Keratinocyte (primary cell): ENCODE results near the gene KNOP1. TPM values are rescaled to one million over a fixed set of nuclear protein-coding genes. Genes with fewer than 3 reads are reported as not detected.

ENCODE experiments used
- DNase-seq: peaks from one replicate; pipeline ENCODE4 v3.0.0-alpha.2; 2011; ENCODE audit warnings: low read depth, missing footprints, low spot score
- FAIRE-seq: peaks from 2 replicates; lab custom pipeline; 2011; peaks lifted over from hg19 to GRCh38; lab: Jason Lieb, UNC
- H2AFZ ChIP-seq: 2 replicates; pipeline ENCODE4 v1.6.0; 2012; ENCODE audit warnings: low read length, control low read depth, inconsistent platforms; ENCODE audit not compliant: control insufficient read depth
- H3K27ac ChIP-seq: 2 replicates; pipeline ENCODE4 v1.5.1; 2011; ENCODE audit warnings: low read length; ENCODE audit not compliant: control insufficient read depth, insufficient read depth
- H3K27me3 ChIP-seq: 3 replicates; pipeline ENCODE4 v1.6.0; 2011; ENCODE audit warnings: low read length; ENCODE audit not compliant: control insufficient read depth, insufficient read depth; ENCODE audit errors: extremely low read depth
- H3K36me3 ChIP-seq, 2 experiments: 2 replicates in 1 of 2; 3 replicates in 1 of 2; pipeline ENCODE4 v1.5.1; 2011; ENCODE audit warnings: low read length in 2 of 2, mild to moderate bottlenecking in 1 of 2; ENCODE audit not compliant: control insufficient read depth in 2 of 2, insufficient read depth in 2 of 2; ENCODE audit errors: extremely low read depth in 1 of 2
- H3K4me1 ChIP-seq: 3 replicates; pipeline ENCODE4 v1.5.1; 2011; ENCODE audit warnings: low read length; ENCODE audit not compliant: control insufficient read depth, insufficient read depth; ENCODE audit errors: extremely low read depth
- H3K4me2 ChIP-seq: 3 replicates; pipeline ENCODE4 v1.6.0; 2011; ENCODE audit warnings: low read depth, low read length; ENCODE audit not compliant: control insufficient read depth, insufficient read depth; ENCODE audit errors: extremely low read depth
- H3K4me3 ChIP-seq, 3 experiments: fragments of 200-600 bp in 1 of 3; sonication (generic) in 1 of 3; 2 replicates in 2 of 3; 3 replicates in 1 of 3; pipeline ENCODE4 v1.5.1; 2011 to 2016; ENCODE audit warnings: low read length in 3 of 3, mild to moderate bottlenecking in 3 of 3, control low read depth in 2 of 3, inconsistent platforms in 1 of 3, low read depth in 1 of 3, mixed read lengths in 1 of 3, mixed run types in 1 of 3, moderate library complexity in 1 of 3; ENCODE audit not compliant: control insufficient read depth in 2 of 3, insufficient read depth in 2 of 3; ENCODE audit errors: extremely low read depth in 1 of 3
- H3K79me2 ChIP-seq: 2 replicates; pipeline ENCODE4 v1.6.0; 2012; ENCODE audit warnings: low read length; ENCODE audit not compliant: control insufficient read depth, insufficient read depth
- H3K9ac ChIP-seq: 3 replicates; pipeline ENCODE4 v1.6.0; 2011; ENCODE audit warnings: low read length; ENCODE audit not compliant: control insufficient read depth, insufficient read depth; ENCODE audit errors: extremely low read depth
- H3K9me1 ChIP-seq: 3 replicates; pipeline ENCODE4 v1.6.0; 2011; ENCODE audit warnings: low read length; ENCODE audit not compliant: control insufficient read depth, insufficient read depth; ENCODE audit errors: extremely low read depth
- H3K9me3 ChIP-seq: 2 replicates; pipeline ENCODE4 v1.5.1; 2012; ENCODE audit warnings: low read depth, low read length; ENCODE audit not compliant: control insufficient read depth
- H4K20me1 ChIP-seq: 3 replicates; pipeline ENCODE4 v1.6.0; 2011; ENCODE audit warnings: low read length; ENCODE audit not compliant: control insufficient read depth, insufficient read depth; ENCODE audit errors: extremely low read depth
- EZH2 ChIP-seq: IDR thresholded peaks from one replicate; pipeline ENCODE4 v1.6.1; 2012; ENCODE audit warnings: inconsistent platforms, mild to moderate bottlenecking, low read length, moderate library complexity
- dilution Hi-C: fragments of 300-500 bp; cut with MboI; formaldehyde crosslinking; loops from one replicate; pipeline ENCODE4 v1.7.0; 2020; ENCODE audit warnings: low sequenced_read_pairs; ENCODE audit not compliant: extremely low pct_ligation_motif_present
- polyA plus RNA-seq, 5 experiments: library from polyadenylated mRNA; depleted of rRNA in 3 of 5; stranded (reverse) in 3 of 5; stranded (forward) in 1 of 5; unstranded in 1 of 5; fragments of >200 nt; gene quantifications; 1 replicate in 1 of 5; 2 replicates in 3 of 5; 3 replicates in 1 of 5; pipeline versions ENCODE4 v1.2.1 to v1.2.3, GENCODE V29; 2011 to 2012; ENCODE audit warnings: missing spikeins in 2 of 5, low read depth in 1 of 5, low replicate concordance in 1 of 5
- TF ChIP-seq, protein P1 (sequence below), 3 experiments: IDR thresholded peaks in 1 of 3; conservative IDR thresholded peaks in 1 of 3; optimal IDR thresholded peaks in 1 of 3; 2 replicates in 2 of 3; 3 replicates in 1 of 3; pipeline versions ENCODE3 to v1.5.1; 2011; ENCODE audit warnings: low read length in 3 of 3, mild to moderate bottlenecking in 3 of 3, moderate library complexity in 2 of 3, control low read depth in 1 of 3, inconsistent platforms in 1 of 3; ENCODE audit not compliant: insufficient read depth in 2 of 3; ENCODE audit errors: extremely low read depth in 1 of 3

KNOP1 gene
- polyA plus RNA-seq, 1 donor (not counting 4 experiments of a cell fraction or from before 2014, with no cell fraction given): 19.8 TPM

- no peak overlapping the region for H3K9ac ChIP-seq
- H3K4me2 ChIP-seq: no peak overlapping the region
- H3K4me3 ChIP-seq: no peak overlapping the region
- H3K4me1 ChIP-seq: no peaks in the 10 kb centered on the region
- DNase-seq (no peak), FAIRE-seq (no peak)
- no peaks in the 10 kb centered on the region for H3K79me2 ChIP-seq
- H2AFZ ChIP-seq: no peak overlapping the region
- no peaks in the 10 kb centered on the region for H3K9me1 ChIP-seq
- H3K27ac ChIP-seq: no peak overlapping the region
- no peaks in the 10 kb centered on the region for H3K27me3 ChIP-seq
- TF ChIP-seq, protein P1, sequence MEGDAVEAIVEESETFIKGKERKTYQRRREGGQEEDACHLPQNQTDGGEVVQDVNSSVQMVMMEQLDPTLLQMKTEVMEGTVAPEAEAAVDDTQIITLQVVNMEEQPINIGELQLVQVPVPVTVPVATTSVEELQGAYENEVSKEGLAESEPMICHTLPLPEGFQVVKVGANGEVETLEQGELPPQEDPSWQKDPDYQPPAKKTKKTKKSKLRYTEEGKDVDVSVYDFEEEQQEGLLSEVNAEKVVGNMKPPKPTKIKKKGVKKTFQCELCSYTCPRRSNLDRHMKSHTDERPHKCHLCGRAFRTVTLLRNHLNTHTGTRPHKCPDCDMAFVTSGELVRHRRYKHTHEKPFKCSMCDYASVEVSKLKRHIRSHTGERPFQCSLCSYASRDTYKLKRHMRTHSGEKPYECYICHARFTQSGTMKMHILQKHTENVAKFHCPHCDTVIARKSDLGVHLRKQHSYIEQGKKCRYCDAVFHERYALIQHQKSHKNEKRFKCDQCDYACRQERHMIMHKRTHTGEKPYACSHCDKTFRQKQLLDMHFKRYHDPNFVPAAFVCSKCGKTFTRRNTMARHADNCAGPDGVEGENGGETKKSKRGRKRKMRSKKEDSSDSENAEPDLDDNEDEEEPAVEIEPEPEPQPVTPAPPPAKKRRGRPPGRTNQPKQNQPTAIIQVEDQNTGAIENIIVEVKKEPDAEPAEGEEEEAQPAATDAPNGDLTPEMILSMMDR (optimal IDR thresholded peaks at IDR 0.05 in 1 of 3, IDR thresholded peaks at IDR 0.05 in 1 of 3, conservative IDR thresholded peaks at IDR 0.05 in 1 of 3; ENCODE audit: extremely low read depth in 1 of 3, insufficient read depth in 2 of 3, low read length in 3 of 3): no peak
- TF ChIP-seq EZH2: no peak
- dilution Hi-C loops: no loop called here
- no peaks in the 10 kb centered on the region for H4K20me1 ChIP-seq
- no peaks in the 10 kb centered on the region for H3K36me3 ChIP-seq
- H3K9me3 ChIP-seq: no peaks in the 10 kb centered on the region
These were observed 10.6 kb upstream of the KNOP1 start for GRCh38 chr16:19728636-19728965.

- Histone ChIP-seq H2AFZ (no peak overlapping the region), H3K79me2 (peaks cover 3% of the 10 kb centered on the region), H3K4me1 (peaks cover 4% of the 10 kb centered on the region), H4K20me1 (no peaks in the 10 kb centered on the region), H3K4me3 (no peak overlapping the region), H3K36me3 (no peaks in the 10 kb centered on the region), H3K27ac (no peak overlapping the region), H3K9me1 (no peaks in the 10 kb centered on the region), H3K27me3 (no peaks in the 10 kb centered on the region), H3K4me2 (no peak overlapping the region), H3K9ac (no peak overlapping the region), H3K9me3 (no peaks in the 10 kb centered on the region)
- FAIRE-seq (no peak), DNase-seq (no peak)
- dilution Hi-C loops: no loop called here
- TF ChIP-seq EZH2: no peak
- TF ChIP-seq, protein P1 (optimal IDR thresholded peaks at IDR 0.05 in 1 of 3, IDR thresholded peaks at IDR 0.05 in 1 of 3, conservative IDR thresholded peaks at IDR 0.05 in 1 of 3; ENCODE audit: extremely low read depth in 1 of 3, insufficient read depth in 2 of 3, low read length in 3 of 3): no peak
These were observed 5.0 kb upstream of the KNOP1 start for GRCh38 chr16:19722981-19723380.
